Measurements from ENCODE around the gene TOGARAM2. TPM values are rescaled to one million over a fixed set of nuclear protein-coding genes. Genes with fewer than 3 reads are reported as not detected.

TOGARAM2 gene
- total and polyA plus RNA-seq, 10 of the 15 experiments (the other 5 are each of a cell fraction or from before 2014, with no cell fraction given): 0.01 to 0.06 (median 0.03) TPM; not detected in 7

DNA sequence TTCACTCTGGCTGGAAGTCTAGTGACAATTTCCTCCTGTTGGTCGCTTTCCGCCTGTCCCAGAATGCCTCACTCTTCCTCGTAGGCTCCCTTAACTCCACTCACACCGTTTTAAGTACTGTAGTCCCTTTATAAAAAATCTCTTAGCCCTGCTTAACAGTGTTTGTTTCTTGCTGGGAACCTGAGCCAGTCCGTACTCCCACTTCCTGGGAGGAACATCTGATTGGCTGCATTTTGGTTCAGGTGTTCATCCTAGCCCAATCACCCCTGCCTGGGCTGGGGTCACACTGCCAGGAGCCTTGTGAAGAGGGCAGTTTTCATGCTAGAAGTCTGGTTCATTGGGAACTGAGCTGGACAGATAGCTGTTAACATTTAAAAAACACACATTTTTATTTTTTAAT, 25.6 kb upstream of the TOGARAM2 start:
- Histone ChIP-seq H3K79me2 (ENCODE audit: control insufficient read depth, insufficient read depth, low read length) (no peaks in the 10 kb centered on the region), H3K9me3 (replicated peaks; ENCODE audit: control insufficient read depth, insufficient read depth, low read length) (no peaks in the 10 kb centered on the region), H3K9ac (ENCODE audit: control insufficient read depth, insufficient read depth, low read length) (no peak overlapping the region), H4K20me1 (ENCODE audit: control insufficient read depth, insufficient read depth) (no peaks in the 10 kb centered on the region), H3K27ac (ENCODE audit: control insufficient read depth, insufficient read depth) (no peak overlapping the region), H3K4me1 (ENCODE audit: control insufficient read depth, insufficient read depth, low read length) (no peaks in the 10 kb centered on the region), H2AFZ (ENCODE audit: control insufficient read depth, low read depth, low read length) (no peak overlapping the region), H3K27me3 (replicated peaks in 1 of 2; ENCODE audit: control insufficient read depth in 2 of 2, insufficient read depth in 2 of 2, low read length in 1 of 2) (no peaks in the 10 kb centered on the region), H3K4me2 (ENCODE audit: control insufficient read depth, insufficient read depth) (no peak overlapping the region), H3K36me3 (ENCODE audit: control insufficient read depth in 2 of 2, insufficient read depth in 2 of 2, low read length in 1 of 2) (no peaks in the 10 kb centered on the region), H3K4me3 (no peak overlapping the region)
- no TSS peak for BruUV-seq (replicated peaks)
- ChIA-PET POLR2A (interaction anchor here (0.7 kb wide), 1 partner anchor 254 kb away, joined by 3 read pairs; no protein-coding TSS in a partner anchor), CTCF (no interaction called here), RAD21 (ENCODE audit: unreplicated experiment) (no interaction called here), SMC1A (ENCODE audit: uncharacterized antibody, unreplicated experiment) (interaction anchor here (0.9 to 1.3 kb wide), 2 partner anchors 136 to 969 kb away, joined by 3 to 4 read pairs; no protein-coding TSS in a partner anchor)
- intact Hi-C loops (cut with micrococcal nuclease; ENCODE audit: unreplicated experiment) (loop anchor here (5.0 kb wide), 2 partner anchors 887 to 967 kb away; partner anchors contain the start of gene ALK), in situ Hi-C loops (cut with MboI) (loop anchor here (5.0 to 10.0 kb wide), 3 partner anchors 247 to 1119 kb away; no protein-coding TSS in a partner anchor)
- ATAC-seq: no peak
- no peak for TF ChIP-seq EED (IDR thresholded peaks at IDR 0.05; ENCODE audit: low read depth)
- TF ChIP-seq ZNF384 (IDR thresholded peaks at IDR 0.05; ENCODE audit: borderline replicate concordance, low read depth, low read length): no peak
- no peak for TF ChIP-seq ATF7 (IDR thresholded peaks at IDR 0.05; ENCODE audit: low read depth)
- no peak for TF ChIP-seq ZZZ3 (IDR thresholded peaks at IDR 0.05; ENCODE audit: control insufficient read depth, insufficient read length, low read depth)
- TF ChIP-seq SREBF2 (IDR thresholded peaks at IDR 0.05; ENCODE audit: low read length): no peak
- TF ChIP-seq, protein P1, sequence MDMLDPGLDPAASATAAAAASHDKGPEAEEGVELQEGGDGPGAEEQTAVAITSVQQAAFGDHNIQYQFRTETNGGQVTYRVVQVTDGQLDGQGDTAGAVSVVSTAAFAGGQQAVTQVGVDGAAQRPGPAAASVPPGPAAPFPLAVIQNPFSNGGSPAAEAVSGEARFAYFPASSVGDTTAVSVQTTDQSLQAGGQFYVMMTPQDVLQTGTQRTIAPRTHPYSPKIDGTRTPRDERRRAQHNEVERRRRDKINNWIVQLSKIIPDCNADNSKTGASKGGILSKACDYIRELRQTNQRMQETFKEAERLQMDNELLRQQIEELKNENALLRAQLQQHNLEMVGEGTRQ (IDR thresholded peaks at IDR 0.05; ENCODE audit: borderline replicate concordance, low read depth, low read length): no peak
- TF ChIP-seq STAT1 (conservative IDR thresholded peaks at IDR 0.05): no peak
- no peak for TF ChIP-seq SMC3 (IDR thresholded peaks at IDR 0.05; ENCODE audit: borderline replicate concordance, low read length)
- TF ChIP-seq, protein P2, sequence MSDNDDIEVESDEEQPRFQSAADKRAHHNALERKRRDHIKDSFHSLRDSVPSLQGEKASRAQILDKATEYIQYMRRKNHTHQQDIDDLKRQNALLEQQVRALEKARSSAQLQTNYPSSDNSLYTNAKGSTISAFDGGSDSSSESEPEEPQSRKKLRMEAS (IDR thresholded peaks at IDR 0.05; ENCODE audit: low read depth, low read length): no peak
- no peak for TF ChIP-seq IKZF2 (IDR thresholded peaks at IDR 0.05)
- TF ChIP-seq, protein P3, sequence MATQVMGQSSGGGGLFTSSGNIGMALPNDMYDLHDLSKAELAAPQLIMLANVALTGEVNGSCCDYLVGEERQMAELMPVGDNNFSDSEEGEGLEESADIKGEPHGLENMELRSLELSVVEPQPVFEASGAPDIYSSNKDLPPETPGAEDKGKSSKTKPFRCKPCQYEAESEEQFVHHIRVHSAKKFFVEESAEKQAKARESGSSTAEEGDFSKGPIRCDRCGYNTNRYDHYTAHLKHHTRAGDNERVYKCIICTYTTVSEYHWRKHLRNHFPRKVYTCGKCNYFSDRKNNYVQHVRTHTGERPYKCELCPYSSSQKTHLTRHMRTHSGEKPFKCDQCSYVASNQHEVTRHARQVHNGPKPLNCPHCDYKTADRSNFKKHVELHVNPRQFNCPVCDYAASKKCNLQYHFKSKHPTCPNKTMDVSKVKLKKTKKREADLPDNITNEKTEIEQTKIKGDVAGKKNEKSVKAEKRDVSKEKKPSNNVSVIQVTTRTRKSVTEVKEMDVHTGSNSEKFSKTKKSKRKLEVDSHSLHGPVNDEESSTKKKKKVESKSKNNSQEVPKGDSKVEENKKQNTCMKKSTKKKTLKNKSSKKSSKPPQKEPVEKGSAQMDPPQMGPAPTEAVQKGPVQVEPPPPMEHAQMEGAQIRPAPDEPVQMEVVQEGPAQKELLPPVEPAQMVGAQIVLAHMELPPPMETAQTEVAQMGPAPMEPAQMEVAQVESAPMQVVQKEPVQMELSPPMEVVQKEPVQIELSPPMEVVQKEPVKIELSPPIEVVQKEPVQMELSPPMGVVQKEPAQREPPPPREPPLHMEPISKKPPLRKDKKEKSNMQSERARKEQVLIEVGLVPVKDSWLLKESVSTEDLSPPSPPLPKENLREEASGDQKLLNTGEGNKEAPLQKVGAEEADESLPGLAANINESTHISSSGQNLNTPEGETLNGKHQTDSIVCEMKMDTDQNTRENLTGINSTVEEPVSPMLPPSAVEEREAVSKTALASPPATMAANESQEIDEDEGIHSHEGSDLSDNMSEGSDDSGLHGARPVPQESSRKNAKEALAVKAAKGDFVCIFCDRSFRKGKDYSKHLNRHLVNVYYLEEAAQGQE (IDR thresholded peaks at IDR 0.05; ENCODE audit: low read depth, low read length): no peak
- no peak for DNase-seq (ENCODE audit: low read depth, low spot score)
- no peak for FAIRE-seq
- WGBS (ENCODE audit: insufficient coverage, insufficient replicate concordance, low lambda C conversion rate, missing lambda C conversion rate): 59% methylated on average over 5 of the region's 5 CpGs
